BLaER1 (cell line): ENCODE results near the gene TANGO2.

Experiments used
- H3K27ac ChIP-seq: shearing (Covaris generic); formaldehyde crosslinking; 2 replicates; pipeline ENCODE4 v1.8.1; 2022
- H3K27me3 ChIP-seq: shearing (Covaris generic); formaldehyde crosslinking; 2 replicates; pipeline ENCODE4 v1.8.1; 2022
- H3K36me3 ChIP-seq: shearing (Covaris generic); formaldehyde crosslinking; 2 replicates; pipeline ENCODE4 v1.8.1; 2022
- H3K4me1 ChIP-seq: shearing (Covaris generic); formaldehyde crosslinking; 2 replicates; pipeline ENCODE4 v1.8.1; 2022
- H3K4me2 ChIP-seq: shearing (Covaris generic); formaldehyde crosslinking; 2 replicates; pipeline ENCODE4 v1.8.1; 2022
- H3K4me3 ChIP-seq: shearing (Covaris generic); formaldehyde crosslinking; 2 replicates; pipeline ENCODE4 v1.8.1; 2022
- H3K9ac ChIP-seq: shearing (Covaris generic); formaldehyde crosslinking; 2 replicates; pipeline ENCODE4 v1.8.1; 2022
- H3K9me3 ChIP-seq: shearing (Covaris generic); formaldehyde crosslinking; 2 replicates; pipeline ENCODE4 v1.8.1; 2022
- H4K20me1 ChIP-seq: shearing (Covaris generic); formaldehyde crosslinking; 2 replicates; pipeline ENCODE4 v1.8.1; 2022
- Cebpa-rat ChIP-seq: shearing (Covaris generic); IDR thresholded peaks from 2 replicates; pipeline ENCODE4 v1.8.1; 2022

TANGO2 gene

DNA sequence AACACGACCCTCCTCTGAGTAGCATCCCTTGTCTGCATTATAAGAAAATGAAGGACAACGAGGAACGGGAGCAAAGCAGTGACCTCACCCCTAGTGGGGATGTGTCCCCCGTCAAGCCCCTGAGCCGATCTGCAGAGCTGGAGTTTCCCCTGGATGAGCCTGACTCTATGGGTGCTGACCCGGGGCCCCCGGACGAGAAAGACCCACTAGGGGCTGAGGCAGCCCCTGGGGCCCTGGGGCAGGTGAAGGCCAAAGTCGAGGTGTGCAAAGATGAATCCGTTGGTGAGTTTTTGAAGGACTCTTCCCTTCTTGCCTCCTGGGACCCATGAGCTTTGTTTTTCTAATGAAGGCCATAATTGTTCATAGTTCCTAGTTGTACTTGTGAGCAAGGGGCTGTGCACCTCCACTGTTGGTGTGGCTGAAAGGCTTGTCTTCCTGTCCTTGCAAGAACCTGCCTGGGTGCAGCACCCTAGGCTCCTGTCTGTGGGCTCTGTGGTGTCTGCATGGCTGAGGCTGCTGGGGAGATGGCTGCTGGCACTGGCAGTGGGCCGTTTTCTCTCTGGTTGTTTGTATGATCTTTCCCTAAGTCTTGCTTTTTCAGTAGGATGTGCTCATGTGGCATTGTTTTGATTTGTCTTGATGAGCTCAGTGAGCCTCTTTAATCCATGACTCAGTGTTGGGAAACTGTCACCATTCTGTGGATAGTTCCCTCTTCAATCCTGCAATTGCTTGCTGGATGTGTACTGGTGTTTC lies 69.2 kb downstream of the TANGO2 start:
- no peak overlapping the region for H3K27ac ChIP-seq
- peaks cover 92% of the 10 kb centered on the region for H4K20me1 ChIP-seq
- no peak for TF ChIP-seq Cebpa-rat
- no peak overlapping the region for H3K9ac ChIP-seq
- no peak overlapping the region for H3K4me2 ChIP-seq
- H3K36me3 ChIP-seq, result peaks cover 100% of the 10 kb centered on the region
- H3K9me3 ChIP-seq, result no peaks in the 10 kb centered on the region
- H3K4me1 ChIP-seq, result peaks cover 2% of the 10 kb centered on the region
- no peak overlapping the region for H3K4me3 ChIP-seq
- H3K27me3 ChIP-seq, result no peaks in the 10 kb centered on the region

DNA sequence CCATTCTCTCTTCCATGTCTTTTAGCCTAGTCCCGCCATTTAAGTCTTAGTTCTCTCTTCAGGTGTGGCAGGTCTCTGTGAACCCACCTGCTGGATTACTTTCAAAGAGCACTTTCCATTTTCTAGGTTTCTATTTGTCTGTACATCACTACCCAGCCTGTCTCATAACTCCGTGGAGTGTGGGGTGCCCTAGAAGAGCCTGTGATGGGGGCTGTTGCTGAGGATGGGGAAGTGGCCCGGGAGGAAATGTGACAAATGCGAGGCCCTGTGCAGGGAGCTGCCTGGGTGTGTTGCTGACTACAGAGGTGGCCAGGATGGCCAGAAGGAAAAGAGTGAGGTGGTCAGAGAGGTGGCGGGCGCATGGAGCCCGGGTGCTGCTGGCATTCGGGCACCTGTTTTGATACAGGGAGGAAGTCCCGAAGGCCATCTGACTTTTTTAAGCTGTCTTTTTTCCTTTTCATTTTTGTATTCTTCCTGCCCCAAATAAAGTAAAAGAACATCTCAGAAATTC lies 69.9 kb downstream of the TANGO2 start:
- TF ChIP-seq Cebpa-rat, result no peak
- peaks cover 100% of the 10 kb centered on the region for H3K36me3 ChIP-seq
- no peak overlapping the region for H3K4me3 ChIP-seq
- no peaks in the 10 kb centered on the region for H3K27me3 ChIP-seq
- H3K9me3 ChIP-seq, result no peaks in the 10 kb centered on the region
- no peaks in the 10 kb centered on the region for H3K4me1 ChIP-seq
- H3K9ac ChIP-seq, result no peak overlapping the region; the same call in 1 of the 2 replicates
- H4K20me1 ChIP-seq, result peaks cover 89% of the 10 kb centered on the region
- H3K27ac ChIP-seq, result no peak overlapping the region
- H3K4me2 ChIP-seq, result no peak overlapping the region

DNA sequence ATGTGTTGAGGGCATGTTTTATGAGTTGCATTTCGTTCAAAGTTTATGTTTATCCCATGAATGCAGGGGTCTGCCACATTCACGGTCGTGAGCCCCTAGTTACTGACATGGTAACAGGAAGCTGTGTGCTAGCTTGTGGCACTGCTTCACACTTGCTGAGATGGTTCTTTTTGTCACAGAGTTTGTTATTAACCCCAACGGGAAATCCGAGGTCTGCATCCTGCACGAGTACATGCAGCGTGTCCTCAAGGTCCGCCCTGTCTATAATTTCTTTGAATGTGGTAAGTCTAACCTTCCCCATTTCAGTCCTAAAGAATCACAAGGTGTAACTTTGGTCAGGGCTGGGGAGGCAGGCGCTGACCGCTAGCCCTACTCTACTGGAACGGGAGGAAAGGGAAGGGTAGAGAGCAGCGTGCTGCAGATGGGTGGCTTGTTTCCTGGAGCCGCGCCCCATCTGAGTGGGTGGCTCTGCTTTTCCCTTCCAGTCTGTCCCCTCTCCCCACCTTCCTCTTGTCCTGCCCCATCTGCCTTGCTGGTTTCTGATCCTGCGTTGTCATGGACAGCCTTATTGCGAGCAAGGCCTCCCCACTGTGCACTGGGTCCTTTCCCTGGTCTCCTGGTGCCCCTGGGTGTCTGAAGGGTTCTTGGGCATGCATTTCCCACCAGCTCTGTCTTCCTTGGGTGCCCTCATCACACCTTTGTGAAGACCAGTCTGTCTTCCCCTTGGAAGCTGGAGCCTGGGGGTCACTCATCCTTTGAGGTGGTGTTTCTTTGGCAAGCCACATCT lies 71.0 kb downstream of the TANGO2 start:
- Histone ChIP-seq H3K9me3 (no peaks in the 10 kb centered on the region), H3K27ac (no peak overlapping the region), H3K36me3 (peaks cover 100% of the 10 kb centered on the region), H4K20me1 (peaks cover 86% of the 10 kb centered on the region), H3K4me2 (no peak overlapping the region), H3K4me3 (no peak overlapping the region), H3K27me3 (no peaks in the 10 kb centered on the region), H3K9ac (no peak overlapping the region), H3K4me1 (no peaks in the 10 kb centered on the region)
- no peak for TF ChIP-seq Cebpa-rat

DNA sequence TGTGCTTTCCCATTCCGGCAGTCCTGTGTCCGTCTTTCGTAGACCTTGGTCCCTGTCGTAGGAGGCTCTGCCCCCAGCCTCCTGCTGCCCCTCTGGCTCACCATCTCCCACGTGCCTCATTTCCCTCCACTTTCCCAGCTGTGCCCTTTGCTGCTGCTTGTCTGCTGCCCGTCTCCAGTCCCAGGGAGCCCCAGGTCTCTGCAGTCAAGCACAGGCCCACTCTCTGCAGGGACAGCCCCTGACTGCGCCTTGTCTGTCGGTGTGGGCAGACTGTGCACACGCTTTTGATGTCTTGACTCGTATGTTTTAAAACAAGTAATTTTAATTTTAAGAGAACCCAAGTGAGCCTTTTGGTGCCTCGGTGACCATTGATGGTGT lies 71.6 kb downstream of the TANGO2 start:
- Histone ChIP-seq H3K4me2 (no peak overlapping the region), H3K4me3 (no peak overlapping the region), H3K4me1 (no peaks in the 10 kb centered on the region), H3K36me3 (peaks cover 100% of the 10 kb centered on the region), H3K27me3 (no peaks in the 10 kb centered on the region), H3K9ac (no peak overlapping the region), H4K20me1 (peaks cover 86% of the 10 kb centered on the region), H3K9me3 (no peaks in the 10 kb centered on the region), H3K27ac (no peak overlapping the region)
- no peak for TF ChIP-seq Cebpa-rat

DNA sequence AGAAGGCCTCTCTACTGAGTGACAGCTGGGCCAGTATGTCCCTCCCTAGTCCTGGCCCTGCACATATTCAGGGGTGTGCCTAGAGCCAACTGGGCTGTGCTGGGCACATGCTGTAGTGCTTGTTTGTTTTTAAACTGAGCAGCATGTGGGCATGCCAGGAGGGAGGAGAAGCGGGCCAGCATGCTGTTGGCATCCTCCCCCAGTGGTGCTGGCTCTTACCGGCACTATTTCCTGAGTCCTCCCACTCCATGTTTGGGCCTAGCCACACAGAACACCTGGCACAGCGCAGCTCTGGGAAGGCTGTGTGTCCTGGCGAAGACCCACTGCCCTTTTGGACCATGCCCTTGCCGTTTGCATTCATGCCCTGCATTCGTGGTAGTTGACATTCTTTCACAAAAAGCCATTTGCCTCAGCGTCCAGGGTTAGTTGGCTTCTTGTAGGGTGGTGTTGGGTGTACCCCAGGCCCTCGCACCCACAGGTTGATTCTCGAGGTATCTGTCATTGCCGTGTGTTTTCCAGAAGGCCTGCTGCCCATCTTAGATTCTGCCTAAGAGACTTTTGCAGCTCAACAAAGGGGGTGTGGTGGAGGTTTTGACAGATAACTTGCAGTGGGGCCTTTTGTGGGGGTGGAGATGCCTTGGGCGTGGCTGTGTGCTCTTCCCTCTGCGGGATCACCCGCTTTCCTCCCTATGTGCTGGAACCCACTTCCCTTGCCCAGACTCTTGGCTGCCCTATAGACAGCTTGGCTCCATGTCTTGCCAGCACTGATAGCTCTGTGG lies 72.7 kb downstream of the TANGO2 start:
- no peak for TF ChIP-seq Cebpa-rat
- H3K36me3 ChIP-seq, result peaks cover 100% of the 10 kb centered on the region
- H3K4me1 ChIP-seq, result no peaks in the 10 kb centered on the region
- no peak overlapping the region for H3K4me3 ChIP-seq
- H3K27ac ChIP-seq, result no peak overlapping the region
- H3K9me3 ChIP-seq, result no peaks in the 10 kb centered on the region
- H3K9ac ChIP-seq, result no peak overlapping the region
- H3K27me3 ChIP-seq, result no peaks in the 10 kb centered on the region
- H3K4me2 ChIP-seq, result no peak overlapping the region
- H4K20me1 ChIP-seq, result peaks cover 79% of the 10 kb centered on the region

DNA sequence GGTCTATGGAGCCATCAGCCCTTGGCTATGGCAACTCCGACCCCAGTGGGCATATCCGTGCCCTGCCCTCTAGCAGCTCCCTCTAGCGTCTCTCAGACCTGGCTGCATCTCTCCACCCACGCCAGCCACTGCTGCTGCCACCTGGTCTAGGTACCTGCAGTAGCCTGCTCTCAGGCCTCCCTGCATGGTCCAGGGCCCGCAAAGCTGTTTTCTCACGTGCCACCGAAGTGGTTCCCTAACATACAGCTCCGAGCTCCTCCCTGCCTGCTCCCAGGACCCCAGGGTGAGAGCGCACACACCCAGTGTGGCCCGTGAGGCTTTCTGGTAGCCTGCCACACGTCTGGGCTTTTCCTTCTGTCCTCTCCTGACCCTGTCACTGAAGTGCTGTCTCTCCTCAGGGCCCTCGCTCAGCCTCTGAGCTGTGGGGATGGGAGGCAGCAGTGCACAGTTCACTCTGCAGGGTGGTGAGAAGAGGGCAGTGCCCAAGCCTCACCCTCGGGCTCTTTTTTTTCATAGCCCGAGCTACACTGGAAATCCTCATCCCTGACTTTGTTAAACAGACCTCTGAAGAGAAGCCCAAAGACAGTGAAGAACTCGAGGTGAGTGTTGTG lies 73.4 kb downstream of the TANGO2 start:
- Histone ChIP-seq H3K9me3 (no peaks in the 10 kb centered on the region), H3K27ac (no peak overlapping the region), H3K4me1 (no peaks in the 10 kb centered on the region), H3K9ac (no peak overlapping the region), H3K36me3 (peaks cover 100% of the 10 kb centered on the region), H3K4me2 (no peak overlapping the region), H4K20me1 (peaks cover 79% of the 10 kb centered on the region), H3K4me3 (no peak overlapping the region), H3K27me3 (no peaks in the 10 kb centered on the region)
- no peak for TF ChIP-seq Cebpa-rat

DNA sequence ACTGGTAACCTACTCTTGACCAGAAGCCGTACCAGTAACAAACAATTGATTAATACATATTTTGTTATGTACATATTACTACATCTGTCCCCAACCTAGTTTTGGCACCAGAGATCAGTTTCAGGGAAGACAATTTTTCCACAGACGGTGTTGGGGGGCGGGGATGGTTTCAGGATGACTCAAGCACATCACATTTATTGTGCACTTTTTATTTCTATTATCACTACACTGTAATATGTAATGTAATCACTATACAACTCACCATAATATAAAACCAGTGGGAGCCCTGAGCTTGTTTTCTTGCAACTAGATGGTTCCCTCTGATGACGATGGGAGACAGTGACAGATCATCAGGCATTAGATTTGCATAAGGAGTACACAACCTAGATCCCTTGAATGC lies 74.6 kb downstream of the TANGO2 start:
- Histone ChIP-seq H4K20me1 (peaks cover 78% of the 10 kb centered on the region), H3K9me3 (no peaks in the 10 kb centered on the region), H3K4me3 (no peak overlapping the region), H3K27ac (no peak overlapping the region), H3K27me3 (no peaks in the 10 kb centered on the region), H3K36me3 (peaks cover 100% of the 10 kb centered on the region), H3K4me1 (no peaks in the 10 kb centered on the region), H3K9ac (no peak overlapping the region), H3K4me2 (no peak overlapping the region)
- no peak for TF ChIP-seq Cebpa-rat

DNA sequence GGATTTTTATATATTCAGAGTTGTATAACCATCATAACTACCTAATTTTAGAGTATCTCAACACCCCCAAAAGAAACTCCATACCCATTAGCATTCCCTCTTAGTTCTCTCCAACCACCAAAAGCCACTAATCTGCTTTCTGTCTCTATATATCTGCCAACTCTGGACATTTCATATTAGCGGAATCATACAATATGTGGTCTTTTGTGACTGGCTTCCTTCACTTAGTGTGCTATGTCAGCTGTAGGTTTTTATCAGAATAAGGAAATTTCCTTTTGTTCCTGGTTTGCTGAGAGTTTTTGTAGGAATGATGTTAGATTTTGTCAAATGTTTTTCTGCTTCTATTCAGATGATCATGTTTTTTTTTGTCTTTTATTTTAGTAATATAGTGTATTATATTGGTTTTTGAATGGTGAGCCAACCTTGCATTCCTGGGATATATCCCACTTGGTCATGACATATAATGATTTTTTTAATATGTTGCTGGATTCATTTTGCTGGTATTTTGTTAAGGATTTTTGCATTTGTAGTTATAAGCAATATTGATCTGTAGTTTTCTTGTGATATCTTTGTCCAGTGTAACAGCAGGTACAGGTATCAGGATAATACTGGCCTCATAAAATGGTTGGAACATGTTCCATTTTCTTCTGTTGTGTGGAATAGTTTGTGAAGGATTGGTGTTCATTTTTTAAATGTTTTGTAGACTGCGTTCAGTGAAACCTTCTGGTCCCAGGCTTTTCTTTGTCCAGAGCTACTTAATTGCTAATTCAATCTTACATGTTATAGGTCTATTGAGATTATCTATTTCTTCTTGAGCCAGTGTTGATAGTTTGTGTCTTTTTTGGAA lies 75.9 kb downstream of the TANGO2 start:
- Histone ChIP-seq H3K4me2 (no peak overlapping the region), H3K9ac (no peak overlapping the region)

More for the DNA sequence above, 75.9 kb downstream of the TANGO2 start:
- H3K4me3 ChIP-seq, result no peak overlapping the region
- peaks cover 100% of the 10 kb centered on the region for H3K36me3 ChIP-seq
- H3K27ac ChIP-seq, result no peak overlapping the region
- peaks cover 75% of the 10 kb centered on the region for H4K20me1 ChIP-seq
- no peaks in the 10 kb centered on the region for H3K27me3 ChIP-seq
- no peaks in the 10 kb centered on the region for H3K9me3 ChIP-seq
- TF ChIP-seq Cebpa-rat, result no peak
- H3K4me1 ChIP-seq, result no peaks in the 10 kb centered on the region
